HUDEP-2 (cell line): Measurements from ENCODE around the gene RND2.

Experiments used
- DNase-seq, 76 experiments: peaks; one replicate each; lab custom pipeline; 2025; ENCODE audit not compliant: unreplicated experiment in 76 of 76; lab: John Stamatoyannopoulos, UW

Gene RND2

GRCh38 chr17:43069368-43069898 lies 44.4 kb downstream of the RND2 start:
- no peak for DNase-seq

GRCh38 chr17:43070257-43070656 lies 45.2 kb downstream of the RND2 start:
- DNase-seq = no peak

GRCh38 chr17:43070872-43071271 lies 45.8 kb downstream of the RND2 start:
- DNase-seq = no peak

GRCh38 chr17:43074869-43075268 lies 49.8 kb downstream of the RND2 start:
- DNase-seq = no peak

GRCh38 chr17:43079641-43080302 lies 54.7 kb downstream of the RND2 start:
- DNase-seq = no peak
